Thymus (tissue), 14 donors: Measurements from ENCODE around the gene ASCL1. TPM values are rescaled to one million over a fixed set of nuclear protein-coding genes. Genes with fewer than 3 reads are reported as not detected.

Source experiments
- DNase-seq, 9 donors: peaks; one replicate each; pipeline ENCODE4 v3.0.0-alpha.2; 2013; ENCODE audit warnings: low spot score in 9 of 9, low read depth in 6 of 9, missing footprints in 1 of 9
- H3K27ac ChIP-seq, 2 donors: one replicate each; pipeline ENCODE4 v1.5.1; 2013; ENCODE audit warnings: control low read depth in 1 of 2, low read depth in 1 of 2, low read length in 1 of 2, mild to moderate bottlenecking in 1 of 2, moderate library complexity in 1 of 2
- H3K27me3 ChIP-seq, 2 donors: one replicate each; pipeline ENCODE4 v1.5.1; 2013; ENCODE audit warnings: low read length in 1 of 2; ENCODE audit not compliant: control insufficient read depth in 2 of 2, insufficient read depth in 1 of 2
- H3K36me3 ChIP-seq, 2 donors: one replicate each; pipeline ENCODE4 v1.5.1; 2013; ENCODE audit warnings: low read length in 1 of 2, mild to moderate bottlenecking in 1 of 2, moderate library complexity in 1 of 2; ENCODE audit not compliant: control insufficient read depth in 2 of 2, insufficient read depth in 2 of 2
- H3K4me1 ChIP-seq, 2 donors: one replicate each; pipeline ENCODE4 v1.5.1; 2013; ENCODE audit warnings: low read length in 2 of 2; ENCODE audit not compliant: control insufficient read depth in 2 of 2, insufficient read depth in 2 of 2
- H3K4me3 ChIP-seq, 2 donors: one replicate each; pipeline ENCODE4 v1.5.1; 2013; ENCODE audit warnings: low read length in 2 of 2, control low read depth in 1 of 2, mild to moderate bottlenecking in 1 of 2
- H3K9me3 ChIP-seq, 2 donors: one replicate each; pipeline ENCODE4 v1.5.1; 2013; ENCODE audit warnings: low read length in 1 of 2, mild to moderate bottlenecking in 1 of 2; ENCODE audit not compliant: control insufficient read depth in 2 of 2, insufficient read depth in 1 of 2
- WGBS: extraction: QIAGEN DNeasy Blood & Tissue Kit; methylation state at CpG from one replicate; pipeline ENCODE4 v1.1.7; 2013; 5-methylcytosine and 5-hydroxymethylcytosine counted together
- long read RNA-seq, 10 donors: transcript quantifications; one replicate each; lab custom pipeline, GENCODE V29; 2026
- polyA plus RNA-seq: library from polyadenylated mRNA; stranded (reverse); fragments of 200-250 nt; gene quantifications from one replicate; pipeline ENCODE4 v1.2.3, GENCODE V29; 2013
- total RNA-seq: library from RNA; stranded (reverse); fragments of 120-200 nt; gene quantifications from one replicate; pipeline ENCODE4 v1.2.4, GENCODE V29; 2013
- donor health status: healthy.

ASCL1 gene
- total RNA-seq (17.8 TPM), polyA plus RNA-seq (15.3 TPM)
- long read RNA-seq, donor 1, partial matches to known transcripts = 0 of 1 reads
- long read RNA-seq, donor 1, other reads (novel, unspliced or antisense) = 0 of 1 reads
- long read RNA-seq, donor 2 = 0 reads
- long read RNA-seq, donor 3, transcript ASCL1-201 (2 exons, 2,472 nt) = major isoform, 15 of 15 reads
- long read RNA-seq, donor 3, partial matches to known transcripts = 0 of 15 reads
- long read RNA-seq, donor 3, other reads (novel, unspliced or antisense) = 0 of 15 reads
- long read RNA-seq, donor 4, transcript ASCL1-201 (2 exons, 2,472 nt) = major isoform, 15 of 31 reads
- long read RNA-seq, donor 4, partial matches to known transcripts = 16 of 31 reads
- long read RNA-seq, donor 4, other reads (novel, unspliced or antisense) = 0 of 31 reads
- long read RNA-seq, donor 5, transcript ASCL1-201 (2 exons, 2,472 nt) = major isoform, 31 of 31 reads
- long read RNA-seq, donor 5, partial matches to known transcripts = 0 of 31 reads
- long read RNA-seq, donor 5, other reads (novel, unspliced or antisense) = 0 of 31 reads
- long read RNA-seq, donor 6, transcript ASCL1-201 (2 exons, 2,472 nt) = major isoform, 13 of 13 reads
- long read RNA-seq, donor 6, partial matches to known transcripts = 0 of 13 reads
- long read RNA-seq, donor 6, other reads (novel, unspliced or antisense) = 0 of 13 reads
- long read RNA-seq, donor 7, transcript ASCL1-201 (2 exons, 2,472 nt) = major isoform, 17 of 17 reads
- long read RNA-seq, donor 7, partial matches to known transcripts = 0 of 17 reads
- long read RNA-seq, donor 7, other reads (novel, unspliced or antisense) = 0 of 17 reads
- long read RNA-seq, donor 8, transcript ASCL1-201 (2 exons, 2,472 nt) = major isoform, 6 of 6 reads
- long read RNA-seq, donor 8, partial matches to known transcripts = 0 of 6 reads
- long read RNA-seq, donor 8, other reads (novel, unspliced or antisense) = 0 of 6 reads
- long read RNA-seq, donor 9, transcript ASCL1-201 (2 exons, 2,472 nt) = major isoform, 7 of 7 reads
- long read RNA-seq, donor 9, partial matches to known transcripts = 0 of 7 reads
- long read RNA-seq, donor 9, other reads (novel, unspliced or antisense) = 0 of 7 reads
- long read RNA-seq, donor 10, transcript ASCL1-201 (2 exons, 2,472 nt) = major isoform, 20 of 27 reads
- long read RNA-seq, donor 10, partial matches to known transcripts = 7 of 27 reads
- long read RNA-seq, donor 10, other reads (novel, unspliced or antisense) = 0 of 27 reads

DNA sequence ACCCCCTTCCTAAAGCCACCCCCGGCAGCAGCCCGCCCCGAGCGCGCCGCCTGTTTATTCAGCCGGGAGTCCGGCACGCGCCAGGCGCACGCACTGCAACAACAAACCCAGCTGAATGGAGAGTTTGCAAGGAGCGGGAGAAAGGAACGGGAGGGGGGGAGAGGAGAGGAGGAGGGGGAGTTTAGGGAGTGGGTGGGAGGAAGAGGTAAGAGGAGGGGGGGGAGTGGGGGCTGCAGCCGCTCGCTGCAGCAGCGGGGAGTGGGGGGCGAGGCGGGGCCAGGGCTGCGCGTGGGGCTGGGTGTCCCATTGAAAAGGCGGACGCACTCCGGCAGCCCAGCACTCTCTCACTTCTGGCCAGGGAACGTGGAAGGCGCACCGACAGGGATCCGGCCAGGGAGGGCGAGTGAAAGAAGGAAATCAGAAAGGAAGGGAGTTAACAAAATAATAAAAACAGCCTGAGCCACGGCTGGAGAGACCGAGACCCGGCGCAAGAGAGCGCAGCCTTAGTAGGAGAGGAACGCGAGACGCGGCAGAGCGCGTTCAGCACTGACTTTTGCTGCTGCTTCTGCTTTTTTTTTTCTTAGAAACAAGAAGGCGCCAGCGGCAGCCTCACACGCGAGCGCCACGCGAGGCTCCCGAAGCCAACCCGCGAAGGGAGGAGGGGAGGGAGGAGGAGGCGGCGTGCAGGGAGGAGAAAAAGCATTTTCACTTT, at the start of gene ASCL1:
ASCL1 (plus strand) TSS at position 336 of the 712 bp plus-strand sequence. CDS start 571 bp downstream, outside the sequence.
- H3K9me3 ChIP-seq = no peaks in the 10 kb centered on the region
- peak within 1 kb of the TSS; percentile 17 to 31 for H3K27ac ChIP-seq
- DNase-seq = no peak
- WGBS = 3% methylated on average over 52 of the region's 52 CpGs
- H3K27me3 ChIP-seq = peaks cover 77 to 98% of the 10 kb centered on the region in 2 donors
- H3K36me3 ChIP-seq = no peaks in the 10 kb centered on the region
- no peaks in the 10 kb centered on the region for H3K4me1 ChIP-seq
- peak within 1 kb of the TSS; percentile 27 to 28 for H3K4me3 ChIP-seq

DNA sequence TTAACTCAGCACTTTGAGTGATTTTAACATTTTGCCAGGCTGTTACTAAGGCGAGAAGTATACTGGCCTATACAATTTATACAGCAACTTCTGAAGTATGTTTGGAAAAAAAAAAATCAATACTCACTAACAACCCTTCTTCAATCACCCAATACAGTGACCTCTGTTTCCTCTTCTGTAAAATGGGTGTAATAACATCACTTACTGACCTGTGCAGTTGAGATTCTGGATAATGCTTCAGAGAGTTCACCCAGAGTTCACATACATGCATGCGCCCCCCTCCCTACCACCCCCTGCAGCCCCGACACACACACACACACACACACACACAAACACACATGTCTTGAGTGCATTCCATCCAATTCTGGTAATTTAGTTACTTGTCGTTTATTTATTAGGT, 49.6 kb upstream of the ASCL1 start:
- Histone ChIP-seq H3K4me1 (no peaks in the 10 kb centered on the region), H3K36me3 (no peaks in the 10 kb centered on the region), H3K4me3 (no peak overlapping the region), H3K9me3 (no peaks in the 10 kb centered on the region), H3K27me3 (no peaks in the 10 kb centered on the region), H3K27ac (no peak overlapping the region)
- DNase-seq = no peak
- 94% methylated on average over 4 of the region's 4 CpGs for WGBS

DNA sequence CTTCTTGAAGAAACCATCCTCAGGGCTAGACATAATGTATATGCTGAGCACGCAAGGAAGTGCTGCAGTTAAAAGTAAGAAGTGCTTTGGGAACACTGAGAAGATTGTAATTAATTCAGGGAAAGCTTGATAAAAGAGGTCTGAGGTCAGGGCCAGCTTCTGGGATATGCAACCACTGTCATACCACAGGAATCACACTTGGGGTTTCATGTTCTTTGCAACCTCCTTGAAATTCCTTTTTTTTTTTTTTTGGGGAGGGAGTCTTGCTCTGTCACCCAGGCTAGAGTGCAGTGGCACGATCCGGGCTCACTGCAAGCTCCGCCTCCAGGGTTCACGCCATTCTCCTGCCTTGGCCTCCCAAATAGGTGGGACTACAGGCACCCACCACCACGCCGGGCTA, 47.3 kb upstream of the ASCL1 start:
- DNase-seq = no peak
- Histone ChIP-seq H3K4me3 (no peak overlapping the region), H3K27ac (no peak overlapping the region), H3K27me3 (no peaks in the 10 kb centered on the region), H3K4me1 (no peaks in the 10 kb centered on the region), H3K9me3 (no peaks in the 10 kb centered on the region), H3K36me3 (no peaks in the 10 kb centered on the region)
- WGBS = 95% methylated on average over 7 of the region's 7 CpGs

DNA sequence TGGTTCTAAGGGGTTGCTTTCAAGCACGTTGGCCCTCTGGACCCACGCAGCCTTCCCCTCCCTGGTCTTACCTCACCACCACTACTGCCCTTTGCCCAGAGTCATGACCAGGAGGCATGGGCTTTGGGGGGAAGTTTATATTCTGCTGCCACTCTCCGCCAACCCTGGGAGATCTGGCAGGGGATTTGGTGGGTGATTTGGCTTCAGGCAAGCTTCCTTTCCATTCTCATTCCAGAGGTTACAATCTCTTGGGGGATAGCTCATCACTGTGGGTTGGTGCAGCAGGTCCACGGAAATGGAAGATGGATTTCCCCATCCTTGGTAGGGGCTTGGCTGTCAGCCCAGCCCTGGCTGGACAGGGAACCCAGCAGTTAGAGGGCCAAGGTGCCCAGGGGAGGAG, 46.7 kb upstream of the ASCL1 start:
- no peak overlapping the region for H3K27ac ChIP-seq
- 93% methylated on average over 4 of the region's 4 CpGs for WGBS
- H3K27me3 ChIP-seq = no peaks in the 10 kb centered on the region
- no peaks in the 10 kb centered on the region for H3K9me3 ChIP-seq
- no peak overlapping the region for H3K4me3 ChIP-seq
- no peaks in the 10 kb centered on the region for H3K4me1 ChIP-seq
- DNase-seq = no peak
- no peaks in the 10 kb centered on the region for H3K36me3 ChIP-seq

DNA sequence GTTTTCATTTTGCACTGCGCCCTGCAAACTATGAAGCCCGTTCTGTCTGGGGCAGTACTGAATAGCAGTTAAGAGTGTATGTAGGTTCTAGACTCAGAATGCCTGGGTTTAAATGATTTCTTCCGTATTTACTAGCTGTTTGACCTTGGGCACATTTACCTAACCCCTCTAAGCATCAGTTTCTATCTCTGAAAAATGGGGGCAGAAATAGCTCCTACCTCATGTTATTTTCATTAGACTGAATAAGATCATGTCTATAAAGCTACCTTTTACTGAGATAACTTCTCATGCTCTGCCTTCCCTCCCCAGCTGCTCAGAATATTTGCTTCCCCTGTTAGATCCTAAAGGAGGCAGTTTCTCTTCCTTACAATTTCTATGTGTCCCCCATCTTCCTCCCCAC, 46.2 kb upstream of the ASCL1 start:
- H3K27ac ChIP-seq = no peak overlapping the region
- H3K36me3 ChIP-seq = no peaks in the 10 kb centered on the region
- 82% methylated on average over 3 of the region's 3 CpGs for WGBS
- no peak for DNase-seq
- no peaks in the 10 kb centered on the region for H3K9me3 ChIP-seq
- H3K4me1 ChIP-seq = no peaks in the 10 kb centered on the region
- no peaks in the 10 kb centered on the region for H3K27me3 ChIP-seq
- H3K4me3 ChIP-seq = no peak overlapping the region

DNA sequence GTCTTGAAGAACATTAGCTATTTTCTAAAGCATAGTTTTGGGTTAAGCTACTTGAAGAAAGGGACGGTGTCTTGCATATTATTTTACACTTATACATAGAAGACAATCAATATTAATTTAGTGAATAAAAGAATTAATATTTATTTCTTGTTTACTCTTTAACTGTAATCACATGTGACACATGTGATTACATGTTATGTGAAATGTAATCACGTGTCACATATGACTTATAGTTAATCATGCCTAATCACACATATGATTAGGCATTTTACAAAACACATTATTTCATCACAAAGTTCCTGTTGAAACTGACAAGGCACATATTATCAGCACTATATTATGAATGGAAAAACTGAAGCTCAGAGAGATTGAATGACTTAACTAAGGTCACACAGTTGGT, 45.2 kb upstream of the ASCL1 start:
- Histone ChIP-seq H3K27ac (no peak overlapping the region), H3K4me3 (no peak overlapping the region), H3K27me3 (peaks cover 0 to 6% of the 10 kb centered on the region in 2 donors), H3K36me3 (no peaks in the 10 kb centered on the region), H3K4me1 (no peaks in the 10 kb centered on the region), H3K9me3 (no peaks in the 10 kb centered on the region)
- no peak for DNase-seq
- WGBS = 92% methylated on average over 2 of the region's 2 CpGs

DNA sequence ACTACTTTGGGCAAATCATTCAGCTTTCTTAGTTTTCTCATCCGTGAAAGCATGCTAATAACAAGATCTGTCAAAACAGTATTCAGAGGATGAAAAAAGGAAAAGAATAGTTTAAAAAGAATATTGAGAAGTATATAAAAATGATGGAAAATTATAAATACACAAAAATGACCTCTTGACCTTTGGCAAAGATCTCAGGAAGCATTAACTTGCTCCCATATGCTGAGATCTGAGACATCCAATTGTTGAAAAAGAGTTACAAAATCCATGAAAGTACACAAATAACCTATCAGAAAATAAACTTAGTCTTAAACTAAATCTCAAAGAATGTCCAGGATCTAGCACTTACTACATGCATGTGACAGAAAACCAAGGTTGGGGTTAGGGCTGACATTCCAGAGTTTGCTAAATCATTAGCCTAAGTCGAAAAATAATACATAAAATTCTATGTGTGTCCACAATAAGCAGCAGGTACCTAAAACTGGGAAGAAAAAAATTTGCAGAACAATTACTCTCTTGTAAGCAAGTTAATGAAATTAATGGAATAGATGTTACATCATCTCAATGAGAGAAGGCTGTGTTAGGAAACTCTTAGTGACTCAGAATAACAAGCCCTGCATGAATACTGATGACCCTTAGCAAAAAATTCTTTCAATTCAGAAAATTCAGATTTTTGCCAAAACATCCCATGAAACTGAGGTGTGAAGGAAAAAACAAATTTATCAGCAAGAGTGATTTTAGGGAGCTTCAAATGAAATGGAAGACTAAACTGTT, 43.8 kb upstream of the ASCL1 start:
- no peaks in the 10 kb centered on the region for H3K9me3 ChIP-seq

More for the DNA sequence above, 43.8 kb upstream of the ASCL1 start:
- no peak overlapping the region for H3K4me3 ChIP-seq
- DNase-seq = no peak
- no peaks in the 10 kb centered on the region for H3K36me3 ChIP-seq
- no peaks in the 10 kb centered on the region for H3K4me1 ChIP-seq
- peaks cover 0 to 7% of the 10 kb centered on the region in 2 donors for H3K27me3 ChIP-seq
- WGBS = 88% methylated on average over 2 of the region's 2 CpGs
- H3K27ac ChIP-seq = no peak overlapping the region
